Sigmoid colon (tissue), 4 donors: ENCODE results near the gene GPR15LG.

Source experiments
- EP300 ChIP-seq, 4 donors: sonication (generic); formaldehyde crosslinking; IDR thresholded peaks; one replicate each; pipeline ENCODE4 v1.6.1; 2017; ENCODE audit warnings: antibody characterized with exemption in 4 of 4
- POLR2A ChIP-seq, 2 donors: fragments of 450-650 bp; IDR thresholded peaks; one replicate each; pipeline ENCODE4 v1.6.1; 2016; ENCODE audit warnings: antibody characterized with exemption in 2 of 2, mild to moderate bottlenecking in 2 of 2, moderate library complexity in 2 of 2
- TF ChIP-seq, protein P1 (sequence below), 4 experiments: fragments of 450-650 bp in 3 of 4; fragments of 200-600 bp in 1 of 4; IDR thresholded peaks; one replicate each; pipeline ENCODE4 v1.5.1; 2016 to 2019; ENCODE audit warnings: antibody characterized with exemption in 4 of 4, mild to moderate bottlenecking in 3 of 4, moderate library complexity in 2 of 4

DNA sequence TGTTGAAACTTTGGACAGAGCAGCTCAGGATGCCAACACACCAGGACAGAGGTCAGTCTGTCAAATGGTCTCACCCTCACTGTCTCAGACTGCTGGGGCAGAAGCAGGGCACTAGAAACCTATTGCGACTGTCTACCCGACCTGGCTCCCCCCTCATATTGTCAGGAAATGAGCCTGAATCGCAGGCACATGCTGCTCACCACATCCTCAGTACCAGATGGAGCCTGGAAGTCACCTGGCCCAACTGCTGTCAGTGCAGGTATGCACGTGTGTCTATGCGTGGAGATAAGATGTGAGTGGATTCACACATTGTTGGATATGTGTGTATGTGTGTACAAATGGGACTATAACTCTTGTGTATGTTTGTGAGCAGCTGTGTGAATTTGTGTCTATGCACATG, 17.5 kb downstream of the GPR15LG start:
- TF ChIP-seq, protein P1, sequence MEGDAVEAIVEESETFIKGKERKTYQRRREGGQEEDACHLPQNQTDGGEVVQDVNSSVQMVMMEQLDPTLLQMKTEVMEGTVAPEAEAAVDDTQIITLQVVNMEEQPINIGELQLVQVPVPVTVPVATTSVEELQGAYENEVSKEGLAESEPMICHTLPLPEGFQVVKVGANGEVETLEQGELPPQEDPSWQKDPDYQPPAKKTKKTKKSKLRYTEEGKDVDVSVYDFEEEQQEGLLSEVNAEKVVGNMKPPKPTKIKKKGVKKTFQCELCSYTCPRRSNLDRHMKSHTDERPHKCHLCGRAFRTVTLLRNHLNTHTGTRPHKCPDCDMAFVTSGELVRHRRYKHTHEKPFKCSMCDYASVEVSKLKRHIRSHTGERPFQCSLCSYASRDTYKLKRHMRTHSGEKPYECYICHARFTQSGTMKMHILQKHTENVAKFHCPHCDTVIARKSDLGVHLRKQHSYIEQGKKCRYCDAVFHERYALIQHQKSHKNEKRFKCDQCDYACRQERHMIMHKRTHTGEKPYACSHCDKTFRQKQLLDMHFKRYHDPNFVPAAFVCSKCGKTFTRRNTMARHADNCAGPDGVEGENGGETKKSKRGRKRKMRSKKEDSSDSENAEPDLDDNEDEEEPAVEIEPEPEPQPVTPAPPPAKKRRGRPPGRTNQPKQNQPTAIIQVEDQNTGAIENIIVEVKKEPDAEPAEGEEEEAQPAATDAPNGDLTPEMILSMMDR (IDR thresholded peaks at IDR 0.05): no peak
- TF ChIP-seq EP300 (IDR thresholded peaks at IDR 0.05) (no peak), POLR2A (IDR thresholded peaks at IDR 0.05) (no peak)
